GM10266 (cell line): Measurements from ENCODE around the gene ATP1A4.

Experiments
- DNase-seq: peaks from one replicate; pipeline ENCODE4 v3.0.0; 2012; ENCODE audit errors: extremely low spot score
- CTCF ChIP-seq: IDR thresholded peaks from 2 replicates; pipeline ENCODE4 v1.5.1; 2012; ENCODE audit warnings: mild to moderate bottlenecking, low read depth; ENCODE audit not compliant: control insufficient read depth, insufficient read depth; ENCODE audit errors: missing control alignments

The ATP1A4 gene

GRCh38 chr1:160169553-160170399 is 18.4 kb downstream of the ATP1A4 start:
- peak; percentile 45 for DNase-seq
- no peak for TF ChIP-seq CTCF

- DNase-seq, result no peak
- TF ChIP-seq CTCF, result no peak
Observed at GRCh38 chr1:160171354-160171753, 20.0 kb downstream of the ATP1A4 start.

GRCh38 chr1:160171980-160172379 is 20.6 kb downstream of the ATP1A4 start:
- no peak for TF ChIP-seq CTCF
- DNase-seq, result no peak

GRCh38 chr1:160177231-160177630 is 25.8 kb downstream of the ATP1A4 start:
- no peak for DNase-seq
- TF ChIP-seq CTCF, result no peak

GRCh38 chr1:160177667-160178066 is 26.3 kb downstream of the ATP1A4 start:
- no peak for DNase-seq
- TF ChIP-seq CTCF, result no peak

- TF ChIP-seq CTCF, result no peak
- DNase-seq, result no peak
Observed at GRCh38 chr1:160178731-160179130, 27.3 kb downstream of the ATP1A4 start.

- no peak for TF ChIP-seq CTCF
Observed at GRCh38 chr1:160179336-160179735, 27.9 kb downstream of the ATP1A4 start.

More at GRCh38 chr1:160179336-160179735, 27.9 kb downstream of the ATP1A4 start:
- no peak for DNase-seq
